GM04504 (cell line): ENCODE measurements around the gene CCDC57.
"Not testable (repeated sequence)": the region's sequence is repeated elsewhere in the genome, so short reads cannot be mapped to it uniquely, and the experiment has no call there.

Experiments
- DNase-seq: peaks from one replicate; pipeline ENCODE4 v3.0.0-alpha.2; 2012; ENCODE audit warnings: low read depth

The CCDC57 gene

GRCh38 chr17:82212331-82213250 is at the start of gene CCDC57:
CCDC57 (minus strand) TSS chr17:82212842; CDS start chr17:82201944, 10,898 bp downstream.
- peak; percentile 62 for DNase-seq

- DNase-seq, result no peak
Observed at GRCh38 chr17:82262344-82262743, 49.7 kb upstream of the CCDC57 start.

- not testable (repeated sequence) for DNase-seq
Observed at GRCh38 chr17:82259972-82260961, 47.6 kb upstream of the CCDC57 start.

GRCh38 chr17:82258555-82258954 is 45.9 kb upstream of the CCDC57 start:
- DNase-seq, result no peak

- no peak for DNase-seq
Observed at GRCh38 chr17:82257473-82257872, 44.8 kb upstream of the CCDC57 start.

- no peak for DNase-seq
Observed at GRCh38 chr17:82256242-82256885, 43.7 kb upstream of the CCDC57 start.

GRCh38 chr17:82255402-82255972 is 42.8 kb upstream of the CCDC57 start:
- no peak for DNase-seq

GRCh38 chr17:82254746-82255145 is 42.1 kb upstream of the CCDC57 start:
- DNase-seq, result not testable (repeated sequence)

GRCh38 chr17:82254096-82254495 is 41.5 kb upstream of the CCDC57 start:
- not testable (repeated sequence) for DNase-seq

- no peak for DNase-seq
Observed at GRCh38 chr17:82253179-82253544, 40.5 kb upstream of the CCDC57 start.

GRCh38 chr17:82252511-82253178 is 40.0 kb upstream of the CCDC57 start:
- no peak for DNase-seq

- DNase-seq, result no peak
Observed at GRCh38 chr17:82250868-82251500, 38.3 kb upstream of the CCDC57 start.

- no peak for DNase-seq
Observed at GRCh38 chr17:82249896-82250581, 37.4 kb upstream of the CCDC57 start.

GRCh38 chr17:82248815-82249674 is 36.4 kb upstream of the CCDC57 start:
- DNase-seq, result no peak

- DNase-seq, result no peak
Observed at GRCh38 chr17:82247856-82248671, 35.4 kb upstream of the CCDC57 start.

GRCh38 chr17:82247182-82247823 is 34.7 kb upstream of the CCDC57 start:
- DNase-seq, result no peak

- no peak for DNase-seq
Observed at GRCh38 chr17:82246365-82247181, 33.9 kb upstream of the CCDC57 start.
